GM21528 (cell line): ENCODE measurements around the gene MMP23B.

Experiments used
- ATAC-seq: cut with Tn5 transposase; IDR thresholded peaks from one replicate; pipeline ENCODE4 v1.9.1; 2021; ENCODE audit warnings: mild to moderate bottlenecking, moderate library complexity; ENCODE audit not compliant: unreplicated experiment, low FRiP score

The MMP23B gene

DNA sequence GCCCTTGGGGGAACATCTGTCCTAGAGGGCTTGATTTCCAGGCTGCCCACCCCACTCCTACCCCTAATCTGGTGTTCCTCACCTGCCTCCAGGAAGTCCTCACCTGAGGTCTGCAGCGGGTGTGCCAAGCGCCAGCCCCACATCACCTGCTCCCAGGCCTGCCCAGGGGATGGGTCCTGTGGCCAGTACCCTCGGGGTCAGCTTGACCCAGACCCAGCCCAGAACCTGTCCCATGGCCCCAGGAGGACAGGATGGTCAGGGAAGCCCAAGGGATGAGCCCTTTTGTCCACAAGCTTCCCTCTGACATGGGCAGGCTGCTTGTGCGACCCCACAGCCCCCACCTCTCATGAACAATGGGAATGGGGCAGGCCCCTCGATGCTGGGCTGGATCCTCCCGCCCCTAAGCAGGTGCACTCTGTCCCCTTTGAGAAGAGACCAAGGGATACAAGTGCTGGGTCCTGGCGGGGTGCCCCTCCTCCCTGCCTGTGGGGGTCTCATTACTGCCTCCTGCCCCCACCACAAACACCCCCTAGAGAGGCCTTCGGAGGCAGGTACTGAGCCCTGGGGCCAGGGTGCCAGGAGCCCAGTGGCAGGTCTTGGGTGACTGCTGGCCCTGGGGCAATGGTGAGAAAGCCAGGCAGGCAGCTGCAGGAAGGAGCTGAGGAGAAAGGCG lies 13.4 kb upstream of the MMP23B start:
- ATAC-seq, result no peak

DNA sequence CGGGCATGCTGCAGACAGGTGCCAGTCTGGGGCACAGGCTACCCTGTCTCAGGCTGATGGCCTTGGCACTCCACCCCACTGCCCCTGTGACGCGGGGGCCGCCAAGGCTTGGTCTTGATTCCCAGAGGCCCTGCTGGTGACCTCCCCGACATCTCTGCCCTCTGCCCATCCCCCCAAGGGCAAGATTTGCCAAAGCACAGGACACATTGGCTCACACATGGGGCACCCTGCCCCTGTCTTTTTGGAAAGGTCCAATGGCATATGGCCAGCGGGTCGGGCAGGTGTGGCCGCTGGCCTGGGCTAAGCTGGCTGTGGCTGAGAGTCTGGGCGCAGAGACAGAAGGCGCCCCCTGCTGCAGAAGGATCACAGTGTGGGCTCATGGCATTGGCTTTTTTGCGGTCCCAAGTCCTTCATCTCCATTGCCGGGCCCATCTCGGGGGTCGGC lies 12.0 kb upstream of the MMP23B start:
- no peak for ATAC-seq

DNA sequence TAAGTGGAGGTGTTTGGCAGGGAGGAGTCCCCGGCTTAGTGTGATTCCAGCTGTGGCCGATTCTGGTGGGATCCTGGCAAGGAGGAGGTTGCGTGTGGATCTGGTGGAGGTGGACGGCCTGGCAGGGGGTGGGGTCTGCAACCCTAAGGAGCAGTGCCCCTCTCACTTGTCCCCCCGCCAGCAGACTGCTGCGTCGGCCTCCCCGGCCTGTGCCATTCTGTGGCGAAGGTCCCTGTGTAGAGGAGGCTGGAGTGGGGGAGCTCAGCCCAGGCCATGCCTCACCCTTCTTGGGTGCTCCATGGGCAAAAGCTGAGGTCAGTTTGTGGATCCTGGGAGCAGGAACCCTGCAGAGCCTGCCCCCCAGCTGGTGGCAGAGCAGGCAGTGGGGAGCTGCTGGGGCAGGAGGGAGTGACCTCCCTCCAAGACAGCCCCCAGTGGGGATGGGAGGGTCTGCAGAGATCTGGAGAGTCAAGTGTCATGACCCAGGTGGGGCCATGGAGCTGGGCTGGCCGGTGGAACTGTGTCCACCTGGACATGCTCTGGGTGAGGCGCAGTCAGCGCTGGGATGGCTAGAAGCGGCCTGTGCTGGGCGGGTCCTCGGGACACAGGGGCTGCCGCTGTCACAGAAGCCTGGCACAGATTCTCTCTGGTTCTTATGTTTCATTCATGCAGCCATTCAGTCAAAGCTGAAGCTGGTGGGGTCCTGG lies 11.4 kb upstream of the MMP23B start:
- no peak for ATAC-seq

DNA sequence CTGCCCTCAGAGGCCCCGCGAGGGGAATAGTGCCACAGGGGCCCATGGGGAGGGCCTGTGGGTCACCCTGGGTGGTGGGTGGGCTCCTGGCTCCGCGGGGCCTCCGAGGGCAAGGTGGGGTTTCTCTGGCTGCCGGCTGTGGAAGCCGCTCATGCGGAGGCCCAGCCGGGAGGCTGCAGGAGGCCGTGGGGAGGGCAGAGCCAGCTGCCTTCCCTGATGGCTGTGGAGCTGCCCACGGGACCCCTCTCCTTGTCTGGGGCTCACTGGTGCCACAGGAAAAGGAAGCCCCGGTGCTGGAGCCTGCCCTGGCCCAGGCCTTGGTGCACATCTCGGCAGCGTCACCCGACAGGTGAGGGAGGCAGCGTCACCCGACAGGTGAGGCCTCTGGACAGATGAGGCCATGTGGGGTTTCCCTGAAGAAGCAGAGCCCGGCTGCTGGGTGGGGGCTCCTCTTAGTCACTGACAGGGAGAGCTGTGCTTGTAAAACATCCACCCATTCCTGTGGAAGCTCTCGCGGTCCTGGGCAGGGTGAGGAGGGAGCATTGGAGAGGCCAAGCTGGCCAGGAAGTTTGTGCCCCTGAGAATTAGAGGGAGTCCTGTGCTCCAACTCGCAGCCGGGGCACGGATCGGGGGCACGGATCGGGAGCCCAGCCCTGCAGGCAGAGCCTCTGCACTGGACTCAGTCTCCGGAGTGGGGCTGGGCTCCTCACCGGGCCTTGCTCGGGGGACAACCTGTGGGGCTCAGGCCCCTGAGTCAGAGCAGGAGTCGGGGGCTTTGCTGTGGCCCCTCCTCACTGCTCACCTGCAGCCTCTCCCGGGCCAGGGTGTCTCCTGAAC lies 10.6 kb upstream of the MMP23B start:
- no peak for ATAC-seq

DNA sequence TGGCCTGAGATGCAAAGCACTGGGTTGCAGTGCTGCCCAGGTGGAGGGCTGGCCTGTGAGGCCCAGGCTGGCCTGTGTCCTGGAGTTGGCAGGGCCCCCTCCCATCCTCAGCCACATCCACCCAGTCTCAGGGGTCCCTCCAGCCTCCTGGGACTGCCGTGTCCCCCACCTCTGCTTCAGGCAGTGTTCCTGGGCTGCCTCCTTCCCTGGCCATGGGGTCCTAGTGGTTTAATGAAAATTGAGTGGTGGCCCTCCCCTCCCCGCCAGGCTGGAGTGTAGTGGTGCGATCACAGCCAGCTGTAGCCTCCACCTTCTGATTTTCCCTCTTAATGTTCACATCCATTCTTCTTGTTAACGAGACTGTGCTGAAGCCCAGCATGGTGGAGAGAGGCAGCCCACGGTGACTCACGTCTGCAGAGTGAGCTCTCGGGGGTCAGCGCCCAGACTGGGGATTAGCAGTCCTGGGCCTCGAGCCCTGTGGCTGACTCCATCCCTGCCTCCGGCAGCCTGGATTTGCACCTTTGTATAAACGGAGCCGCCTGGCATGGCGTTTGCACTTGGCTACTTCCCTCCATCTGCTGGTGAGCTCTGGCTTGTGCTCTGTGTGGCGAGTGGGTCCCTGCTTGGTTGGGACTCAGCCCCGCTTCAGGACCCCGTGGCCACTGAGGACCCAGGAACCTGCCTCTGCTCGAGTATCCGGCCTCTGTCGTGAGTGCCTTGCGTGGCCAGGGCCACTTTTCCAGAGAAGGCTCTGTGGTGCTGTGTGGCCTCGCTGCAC lies 9.8 kb upstream of the MMP23B start:
- no peak for ATAC-seq

DNA sequence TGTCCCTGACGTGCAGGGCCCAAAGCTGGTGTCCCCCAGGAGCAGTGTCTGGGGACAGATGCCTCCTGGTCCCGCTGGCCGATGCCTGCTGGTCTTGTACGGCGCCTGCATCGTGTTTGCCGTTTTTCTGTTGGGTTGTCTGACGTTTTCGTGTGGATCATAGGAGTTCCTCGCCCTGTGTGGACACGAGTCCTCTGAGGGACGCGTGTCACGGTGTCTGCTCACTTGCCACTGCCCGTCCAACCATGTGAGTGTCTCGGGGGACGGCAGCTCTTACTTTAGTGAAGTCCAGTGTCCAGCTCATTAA lies 9.2 kb upstream of the MMP23B start:
- ATAC-seq, result no peak

DNA sequence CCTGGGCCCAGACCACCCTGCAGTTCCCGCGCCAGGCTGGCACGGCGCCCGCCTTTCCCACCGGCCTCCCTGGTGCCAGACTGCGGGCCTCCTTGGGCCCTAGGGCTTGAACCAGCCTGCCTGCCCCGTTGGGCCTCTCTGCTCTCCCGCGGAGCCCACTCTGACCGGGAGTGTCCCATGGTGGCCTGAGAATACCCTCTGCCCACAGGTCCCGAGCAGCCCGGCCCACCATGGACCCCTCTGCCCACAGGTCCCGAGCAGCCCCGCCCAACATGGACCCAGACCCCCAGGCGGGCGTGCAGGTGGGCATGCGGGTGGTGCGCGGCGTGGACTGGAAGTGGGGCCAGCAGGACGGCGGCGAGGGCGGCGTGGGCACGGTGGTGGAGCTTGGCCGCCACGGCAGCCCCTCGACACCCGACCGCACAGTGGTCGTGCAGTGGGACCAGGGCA lies 8.8 kb upstream of the MMP23B start:
- ATAC-seq, result no peak

DNA sequence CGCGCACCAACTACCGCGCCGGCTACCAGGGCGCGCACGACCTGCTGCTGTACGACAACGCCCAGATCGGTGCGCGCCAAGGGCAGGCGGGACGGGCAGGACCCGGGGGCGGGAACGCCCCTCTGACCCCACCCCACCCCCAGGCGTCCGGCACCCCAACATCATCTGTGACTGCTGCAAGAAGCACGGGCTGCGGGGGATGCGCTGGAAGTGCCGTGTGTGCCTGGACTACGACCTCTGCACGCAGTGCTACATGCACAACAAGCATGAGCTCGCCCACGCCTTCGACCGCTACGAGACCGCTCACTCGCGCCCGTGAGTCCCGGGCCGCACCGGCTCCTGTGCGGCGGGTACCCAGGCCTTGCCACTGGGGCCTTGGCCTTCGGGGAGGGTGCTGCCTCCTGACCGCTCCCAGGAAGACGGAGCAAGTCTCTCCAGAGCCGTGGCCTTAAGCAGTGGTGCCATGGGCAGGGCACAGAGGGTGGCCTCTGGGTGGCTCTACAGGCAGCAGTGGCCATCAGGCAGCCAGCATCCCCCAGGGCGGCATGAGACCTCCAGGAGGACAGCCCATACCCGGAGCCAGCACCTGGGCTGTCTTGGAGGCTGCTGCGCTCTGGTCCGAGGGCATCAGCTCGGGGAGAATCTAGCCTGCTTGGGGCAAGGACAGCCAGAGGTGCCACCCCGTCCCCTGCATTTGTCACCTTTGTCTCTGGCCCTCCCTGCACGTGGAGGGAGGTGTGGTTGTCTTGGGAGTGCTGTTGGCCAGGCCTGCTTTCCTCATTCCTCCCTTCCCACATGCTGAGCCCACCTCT lies 8.1 kb upstream of the MMP23B start:
- no peak for ATAC-seq

DNA sequence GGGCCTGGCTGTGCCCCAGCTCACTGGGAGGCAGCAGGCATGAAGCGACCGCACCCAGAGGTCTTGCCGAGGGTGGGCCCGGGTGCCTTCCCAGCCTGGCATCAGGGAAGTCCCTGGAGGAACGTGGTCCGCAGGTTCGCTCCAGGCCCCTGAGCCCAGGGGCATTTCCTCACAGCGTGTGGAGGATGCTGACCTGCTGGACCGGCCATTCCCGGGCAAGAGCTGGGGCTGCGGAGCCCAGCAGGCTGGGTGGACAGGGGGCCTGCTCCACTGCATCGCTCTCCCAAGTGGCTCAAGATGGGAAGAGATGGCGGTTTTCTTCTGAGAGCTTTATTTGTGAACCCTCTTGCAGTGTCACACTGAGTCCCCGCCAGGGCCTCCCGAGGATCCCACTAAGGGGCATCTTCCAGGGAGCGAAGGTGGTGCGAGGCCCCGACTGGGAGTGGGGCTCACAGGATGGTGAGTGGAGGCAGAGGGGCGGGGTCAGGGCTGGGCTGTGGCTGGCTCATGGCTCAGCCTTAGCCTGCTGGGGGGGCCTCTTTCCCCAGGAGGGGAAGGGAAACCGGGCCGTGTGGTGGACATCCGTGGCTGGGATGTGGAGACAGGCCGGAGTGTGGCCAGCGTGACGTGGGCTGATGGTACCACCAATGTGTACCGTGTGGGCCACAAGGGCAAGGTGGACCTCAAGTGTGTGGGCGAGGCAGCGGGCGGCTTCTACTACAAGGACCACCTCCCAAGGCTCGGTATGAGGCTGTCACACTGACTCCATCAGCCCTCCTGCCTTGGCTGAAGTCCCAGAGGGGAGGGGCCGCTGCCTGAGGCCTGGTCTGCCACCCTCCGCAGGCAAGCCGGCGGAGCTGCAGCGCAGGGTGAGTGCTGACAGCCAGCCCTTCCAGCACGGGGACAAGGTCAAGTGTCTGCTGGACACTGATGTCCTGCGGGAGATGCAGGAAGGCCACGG lies 7.2 kb upstream of the MMP23B start:
- ATAC-seq, result no peak

DNA sequence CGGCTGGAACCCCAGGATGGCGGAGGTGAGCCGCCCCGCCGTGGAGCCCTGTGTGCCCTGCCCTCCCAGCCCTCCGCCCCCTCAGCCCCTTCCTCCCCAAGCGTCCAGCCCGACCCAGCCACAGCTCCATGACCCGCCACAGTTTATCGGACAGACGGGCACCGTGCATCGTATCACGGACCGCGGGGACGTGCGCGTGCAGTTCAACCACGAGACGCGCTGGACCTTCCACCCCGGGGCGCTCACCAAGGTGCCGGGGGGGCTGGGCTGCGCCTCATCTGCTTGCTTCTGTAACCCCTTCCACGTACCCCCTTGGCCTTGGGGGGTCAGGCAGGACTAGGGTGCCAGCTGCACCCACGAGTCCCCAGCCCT lies 6.6 kb upstream of the MMP23B start:
- no peak for ATAC-seq

DNA sequence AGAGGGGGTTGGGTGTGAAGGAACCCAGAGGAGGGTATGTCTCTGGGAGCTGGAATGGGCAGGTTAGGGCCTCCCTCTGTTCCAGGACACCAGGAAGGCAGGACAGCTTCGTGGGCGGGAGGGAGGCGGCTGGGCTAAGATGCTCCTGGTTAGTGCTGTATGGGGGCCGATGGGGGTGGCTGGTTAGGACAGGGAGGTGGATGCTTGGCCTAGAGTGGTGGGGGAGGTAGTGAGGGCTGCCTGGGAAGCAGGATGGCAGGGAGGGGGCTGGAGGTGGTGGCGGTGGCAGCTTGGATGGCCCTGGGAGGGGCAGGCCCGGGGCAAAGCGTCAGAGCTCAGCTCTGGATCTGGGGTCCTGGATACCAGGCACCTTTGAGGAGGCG lies 6.2 kb upstream of the MMP23B start:
- no peak for ATAC-seq

DNA sequence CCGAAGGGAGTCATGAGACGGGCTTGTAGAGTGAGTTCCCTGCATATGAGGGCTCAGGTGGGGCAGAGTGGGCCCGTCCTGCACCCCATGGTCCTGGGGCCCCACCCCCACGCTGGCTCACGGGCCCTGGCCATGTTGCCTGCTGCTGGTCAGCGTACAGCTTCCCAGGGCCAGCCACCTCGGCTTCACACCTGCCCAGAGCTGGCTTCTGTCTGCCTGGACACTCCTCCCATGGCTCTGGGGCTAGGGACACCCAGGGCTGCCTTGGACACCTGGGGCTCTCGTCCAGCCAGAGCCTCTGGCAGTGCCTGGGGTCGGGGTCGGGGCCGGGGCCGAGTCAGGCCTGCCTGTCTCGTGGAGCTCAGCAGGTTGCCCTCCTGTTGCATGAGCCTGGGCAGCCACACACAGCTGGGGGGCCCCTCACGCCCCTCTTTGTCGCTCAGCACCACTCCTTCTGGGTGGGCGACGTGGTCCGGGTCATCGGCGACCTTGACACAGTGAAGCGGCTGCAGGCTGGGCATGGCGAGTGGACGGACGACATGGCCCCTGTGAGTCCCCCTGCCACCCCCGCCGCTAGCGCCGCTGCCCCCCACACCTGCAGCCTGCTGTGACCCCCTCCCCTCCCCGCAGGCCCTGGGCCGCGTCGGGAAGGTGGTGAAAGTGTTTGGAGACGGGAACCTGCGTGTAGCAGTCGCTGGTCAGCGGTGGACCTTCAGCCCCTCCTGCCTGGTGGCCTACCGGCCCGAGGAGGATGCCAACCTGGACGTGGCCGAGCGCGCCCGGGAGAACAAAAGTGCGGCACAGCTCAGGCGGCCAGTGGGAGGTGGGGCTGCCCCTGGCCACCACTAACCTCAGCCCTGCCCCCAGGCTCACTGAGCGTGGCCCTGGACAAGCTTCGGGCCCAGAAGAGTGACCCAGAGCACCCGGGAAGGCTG lies 5.5 kb upstream of the MMP23B start:
- ATAC-seq, result no peak

DNA sequence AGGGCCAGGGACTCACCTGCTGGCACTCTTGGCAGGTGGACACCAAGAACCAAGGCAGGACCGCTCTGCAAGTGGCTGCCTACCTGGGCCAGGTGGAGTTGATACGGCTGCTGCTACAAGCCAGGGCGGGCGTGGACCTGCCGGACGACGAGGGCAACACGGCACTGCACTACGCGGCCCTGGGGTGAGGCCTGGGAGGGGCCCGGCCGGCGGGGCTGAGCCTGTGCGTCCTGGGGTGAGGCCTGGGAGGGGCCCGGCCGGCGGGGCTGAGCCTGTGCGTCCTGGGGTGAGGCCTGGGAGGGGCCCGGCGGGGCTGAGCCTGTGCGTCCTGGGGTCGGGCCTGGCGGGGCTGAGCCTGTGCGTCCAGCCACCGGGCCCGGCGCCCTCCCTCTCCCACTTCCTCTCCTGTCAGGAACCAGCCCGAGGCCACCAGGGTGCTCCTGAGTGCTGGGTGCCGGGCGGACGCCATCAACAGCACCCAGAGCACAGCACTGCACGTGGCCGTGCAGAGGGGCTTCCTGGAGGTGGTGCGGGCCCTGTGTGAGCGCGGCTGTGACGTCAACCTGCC lies 4.6 kb upstream of the MMP23B start:
- ATAC-seq, result no peak

DNA sequence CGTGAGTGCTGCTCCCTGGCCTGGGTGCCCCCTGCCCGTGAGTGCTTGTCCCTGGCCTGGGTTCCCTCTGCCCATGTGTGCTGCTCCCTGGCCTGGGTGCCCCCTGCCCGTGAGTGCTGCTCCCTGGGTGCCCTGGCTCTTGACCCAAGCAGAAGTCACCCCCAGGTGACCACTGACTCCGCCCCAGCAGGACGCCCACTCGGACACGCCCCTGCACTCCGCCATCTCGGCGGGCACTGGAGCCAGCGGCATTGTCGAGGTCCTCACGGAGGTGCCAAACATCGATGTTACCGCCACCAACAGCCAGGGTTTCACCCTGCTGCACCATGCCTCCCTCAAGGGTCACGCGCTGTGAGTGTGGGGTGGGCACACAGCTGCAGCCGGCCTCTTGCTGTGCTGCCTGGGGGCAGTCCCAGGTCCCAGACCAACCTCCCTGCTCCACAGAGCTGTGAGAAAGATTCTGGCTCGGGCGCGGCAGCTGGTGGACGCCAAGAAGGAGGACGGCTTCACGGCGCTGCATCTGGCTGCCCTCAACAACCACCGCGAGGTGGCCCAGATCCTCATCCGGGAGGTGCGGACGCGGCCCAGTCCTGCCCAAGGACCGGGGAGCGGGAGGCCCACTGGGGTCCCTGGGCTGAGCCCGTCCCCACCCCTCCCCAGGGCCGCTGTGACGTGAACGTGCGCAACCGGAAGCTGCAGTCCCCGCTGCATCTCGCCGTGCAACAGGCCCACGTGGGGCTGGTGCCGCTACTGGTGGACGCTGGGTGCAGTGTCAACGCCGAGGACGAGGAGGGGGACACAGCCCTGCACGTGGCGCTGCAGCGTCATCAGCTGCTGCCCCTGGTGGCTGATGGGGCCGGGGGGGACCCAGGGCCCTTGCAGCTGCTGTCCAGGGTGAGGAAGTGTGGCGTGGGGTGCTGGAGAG lies 3.9 kb upstream of the MMP23B start:
- ATAC-seq, result no peak

DNA sequence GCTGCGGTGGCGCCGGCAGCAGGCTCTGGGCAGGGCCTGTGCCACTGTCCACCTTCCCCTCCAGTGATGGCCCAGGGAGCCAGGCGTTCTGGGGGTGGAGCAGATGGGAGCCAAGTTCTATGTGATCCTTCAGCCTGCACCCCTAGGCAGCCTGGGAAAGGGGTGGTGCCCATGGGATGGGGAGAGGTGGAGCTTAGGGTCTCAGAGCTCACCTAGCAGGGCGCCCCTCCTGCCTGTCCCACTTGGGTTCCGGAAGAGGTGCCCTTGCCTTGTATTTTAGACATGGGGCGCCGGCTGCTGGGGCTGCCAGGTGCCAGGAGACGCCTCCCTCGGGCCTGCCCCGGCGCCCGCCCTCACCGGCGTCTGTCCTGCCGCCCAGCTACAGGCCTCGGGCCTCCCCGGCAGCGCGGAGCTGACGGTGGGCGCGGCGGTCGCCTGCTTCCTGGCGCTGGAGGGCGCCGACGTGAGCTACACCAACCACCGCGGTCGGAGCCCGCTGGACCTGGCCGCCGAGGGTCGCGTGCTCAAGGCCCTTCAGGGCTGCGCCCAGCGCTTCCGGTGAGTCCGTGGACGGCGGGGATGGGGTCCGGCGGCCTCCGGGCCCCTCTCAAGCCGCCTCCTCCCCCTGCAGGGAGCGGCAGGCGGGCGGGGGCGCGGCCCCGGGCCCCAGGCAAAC lies 3.1 kb upstream of the MMP23B start:
- no peak for ATAC-seq
